ENCODE measurements around the gene TEKT5. TPM values are rescaled to one million over a fixed set of nuclear protein-coding genes. Genes with fewer than 3 reads are reported as not detected.

The TEKT5 gene
- total and polyA plus RNA-seq, 12 donors = 0.59 to 0.69 TPM; not detected in 10

DNA sequence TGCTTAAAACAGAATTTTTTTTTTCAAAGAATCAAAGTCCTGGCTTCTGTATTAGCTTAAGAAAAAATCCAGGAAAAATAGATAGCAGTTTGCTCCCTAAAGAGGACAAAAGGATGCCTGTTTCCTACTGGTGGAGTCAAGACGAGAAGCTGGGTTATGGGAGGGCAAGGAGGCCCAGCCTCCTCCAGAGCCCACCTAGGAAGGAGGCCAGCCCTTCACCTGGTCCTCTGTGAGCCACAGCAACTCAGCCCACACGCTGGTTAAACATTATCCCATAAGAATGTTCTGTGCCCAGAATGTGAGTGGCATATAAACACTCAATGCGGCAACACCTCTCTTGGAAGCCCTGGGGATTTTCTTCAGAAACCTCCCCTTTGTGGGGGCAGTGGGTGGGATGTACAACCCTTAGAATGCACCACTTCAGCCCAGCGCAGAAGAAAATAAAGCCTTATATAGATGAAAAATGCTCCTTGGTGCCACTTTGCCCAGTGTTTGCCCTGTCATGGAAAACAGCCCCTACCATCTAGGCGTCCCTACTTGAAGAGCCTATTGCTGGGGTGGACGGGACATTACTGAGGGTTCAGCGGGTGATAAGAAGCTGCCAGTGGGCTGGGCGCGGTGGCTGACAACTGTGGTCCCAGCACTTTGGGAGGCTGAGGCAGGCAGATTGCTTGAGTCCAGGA, 48.0 kb downstream of the TEKT5 start:
- TF ChIP-seq, protein P1, sequence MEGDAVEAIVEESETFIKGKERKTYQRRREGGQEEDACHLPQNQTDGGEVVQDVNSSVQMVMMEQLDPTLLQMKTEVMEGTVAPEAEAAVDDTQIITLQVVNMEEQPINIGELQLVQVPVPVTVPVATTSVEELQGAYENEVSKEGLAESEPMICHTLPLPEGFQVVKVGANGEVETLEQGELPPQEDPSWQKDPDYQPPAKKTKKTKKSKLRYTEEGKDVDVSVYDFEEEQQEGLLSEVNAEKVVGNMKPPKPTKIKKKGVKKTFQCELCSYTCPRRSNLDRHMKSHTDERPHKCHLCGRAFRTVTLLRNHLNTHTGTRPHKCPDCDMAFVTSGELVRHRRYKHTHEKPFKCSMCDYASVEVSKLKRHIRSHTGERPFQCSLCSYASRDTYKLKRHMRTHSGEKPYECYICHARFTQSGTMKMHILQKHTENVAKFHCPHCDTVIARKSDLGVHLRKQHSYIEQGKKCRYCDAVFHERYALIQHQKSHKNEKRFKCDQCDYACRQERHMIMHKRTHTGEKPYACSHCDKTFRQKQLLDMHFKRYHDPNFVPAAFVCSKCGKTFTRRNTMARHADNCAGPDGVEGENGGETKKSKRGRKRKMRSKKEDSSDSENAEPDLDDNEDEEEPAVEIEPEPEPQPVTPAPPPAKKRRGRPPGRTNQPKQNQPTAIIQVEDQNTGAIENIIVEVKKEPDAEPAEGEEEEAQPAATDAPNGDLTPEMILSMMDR (IDR thresholded peaks at IDR 0.05) = no peak
- WGBS, 2 donors = 85 to 90% methylated on average over 9 of the region's 9 CpGs
- no peak for ATAC-seq
- Histone ChIP-seq H3K27me3 (no peaks in the 10 kb centered on the region), H3K27ac (no peak overlapping the region), H3K4me3 (no peak overlapping the region), H3K4me1 (no peaks in the 10 kb centered on the region), H3K9me3 (no peaks in the 10 kb centered on the region), H3K36me3 (no peaks in the 10 kb centered on the region)
- intact Hi-C loops (cut with DNase I) = loop anchor here in 1 of 10 donors (10.0 kb wide), 1 partner anchor 48 kb away; the partner anchor contains the start of gene TEKT5
- DNase-seq = no peak

DNA sequence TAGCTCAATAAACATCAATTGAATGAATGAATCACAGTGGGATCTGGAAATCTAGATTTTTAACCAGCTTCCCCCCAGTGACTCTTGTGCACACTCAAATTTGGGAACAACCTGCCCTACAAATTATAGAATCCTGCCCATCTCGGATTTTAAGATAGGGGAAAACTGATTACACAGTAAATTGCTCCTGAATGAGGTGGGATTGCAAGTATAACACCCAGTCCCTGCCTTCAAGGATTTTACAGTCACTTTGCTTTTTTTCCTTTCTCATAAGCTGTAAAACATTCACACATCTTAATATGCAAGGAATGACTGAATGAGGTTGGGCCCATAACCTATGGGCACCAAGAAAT, 48.5 kb downstream of the TEKT5 start:
- Histone ChIP-seq H3K27ac (no peak overlapping the region), H3K36me3 (no peaks in the 10 kb centered on the region), H3K4me3 (no peak overlapping the region), H3K9me3 (no peaks in the 10 kb centered on the region), H3K4me1 (no peaks in the 10 kb centered on the region), H3K27me3 (no peaks in the 10 kb centered on the region)
- TF ChIP-seq, protein P1 (IDR thresholded peaks at IDR 0.05) = no peak
- no peak for DNase-seq
- WGBS, 2 donors = 54 to 58% methylated on average over 1 of the region's 1 CpG
- no peak for ATAC-seq
- intact Hi-C loops (cut with DNase I) = loop anchor here in 1 of 10 donors (10.0 kb wide), 1 partner anchor 49 kb away; the partner anchor contains the start of gene TEKT5

DNA sequence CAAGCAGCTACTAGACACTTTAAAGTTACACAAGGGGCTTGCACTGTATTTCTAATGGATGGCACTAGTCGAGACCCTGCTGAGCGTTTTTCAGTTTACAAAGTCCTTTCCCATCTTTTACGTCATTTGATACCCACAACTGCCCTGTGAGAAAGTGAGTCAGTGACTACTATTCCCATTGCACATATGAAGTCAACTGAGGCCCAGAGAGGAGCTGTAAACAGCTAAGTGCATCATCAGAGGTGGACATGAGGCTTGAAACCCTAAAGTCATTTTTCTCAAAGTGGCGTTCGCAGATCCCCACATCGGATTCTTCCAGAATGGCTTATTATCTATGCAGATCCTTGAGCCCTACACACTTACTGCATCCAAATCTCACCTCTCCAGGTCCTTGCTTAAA, 50.6 kb downstream of the TEKT5 start:
- no peak overlapping the region for H3K4me3 ChIP-seq
- no peaks in the 10 kb centered on the region for H3K4me1 ChIP-seq
- intact Hi-C loops (cut with DNase I) = loop anchor here in 1 of 10 donors (5.0 to 10.0 kb wide), 2 partner anchors 51 to 1172 kb away; partner anchors contain the start of gene TEKT5
- TF ChIP-seq, protein P1 (IDR thresholded peaks at IDR 0.05) = no peak
- H3K27ac ChIP-seq = no peak overlapping the region
- DNase-seq (no peak), ATAC-seq (no peak)
- no peaks in the 10 kb centered on the region for H3K27me3 ChIP-seq
- no peaks in the 10 kb centered on the region for H3K36me3 ChIP-seq
- WGBS, 2 donors = 85 to 89% methylated on average over 6 of the region's 6 CpGs
- no peaks in the 10 kb centered on the region for H3K9me3 ChIP-seq

DNA sequence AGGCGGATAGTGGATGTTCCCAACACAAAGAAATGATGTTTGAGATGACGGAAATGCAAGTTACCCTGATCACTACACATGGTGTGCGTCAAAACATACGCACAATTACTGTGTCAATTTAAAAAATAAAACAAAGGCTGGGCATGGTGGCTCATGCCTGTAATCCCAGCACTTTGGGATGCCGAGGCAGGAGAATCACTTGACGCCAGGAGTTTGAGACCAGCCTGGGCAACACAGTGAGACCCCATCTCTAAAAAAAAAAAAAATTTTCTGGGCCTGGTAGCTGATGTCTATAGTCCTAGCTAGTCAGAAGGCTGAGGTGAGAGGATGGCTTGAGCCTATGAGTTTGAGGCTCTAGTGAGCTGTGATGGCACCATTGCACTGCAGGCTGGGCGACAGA, 51.8 kb downstream of the TEKT5 start:
- 92 to 96% methylated on average over 7 of the region's 7 CpGs for WGBS, 2 donors
- no peak overlapping the region for H3K27ac ChIP-seq
- no peak for DNase-seq
- no peaks in the 10 kb centered on the region for H3K4me1 ChIP-seq
- H3K27me3 ChIP-seq = no peaks in the 10 kb centered on the region
- H3K9me3 ChIP-seq = no peaks in the 10 kb centered on the region
- intact Hi-C loops (cut with DNase I) = loop anchor here in 1 of 10 donors (5.0 to 10.0 kb wide), 2 partner anchors 52 to 1171 kb away; partner anchors contain the start of gene TEKT5
- TF ChIP-seq, protein P1 (IDR thresholded peaks at IDR 0.05) = no peak
- ATAC-seq = no peak
- no peaks in the 10 kb centered on the region for H3K36me3 ChIP-seq
- H3K4me3 ChIP-seq = no peak overlapping the region

All from heart right ventricle (tissue), 16 donors.